Hematopoietic multipotent progenitor cell treated with erythropoietin and hydrocortisone succinate and interleukin-3 and kit ligand, for 4 days (in vitro differentiated cells): ENCODE data around the gene CACYBP.
A peak's percentile ranks its signal among the peaks of the same experiment; 100 is the strongest.

Source experiments
- DNase-seq: peaks from one replicate; pipeline ENCODE4 v3.0.0-alpha.2; 2015

CACYBP gene

GRCh38 chr1:174999936-175000696 lies at the start of gene CACYBP:
Gene CACYBP, plus strand, starts transcription at chr1:174999947. Its CDS starts 234 bp downstream, at chr1:175000181.
- DNase-seq, result peak; percentile 57

GRCh38 chr1:174953285-174954072 lies 46.3 kb upstream of the CACYBP start:
- no peak for DNase-seq

DNA sequence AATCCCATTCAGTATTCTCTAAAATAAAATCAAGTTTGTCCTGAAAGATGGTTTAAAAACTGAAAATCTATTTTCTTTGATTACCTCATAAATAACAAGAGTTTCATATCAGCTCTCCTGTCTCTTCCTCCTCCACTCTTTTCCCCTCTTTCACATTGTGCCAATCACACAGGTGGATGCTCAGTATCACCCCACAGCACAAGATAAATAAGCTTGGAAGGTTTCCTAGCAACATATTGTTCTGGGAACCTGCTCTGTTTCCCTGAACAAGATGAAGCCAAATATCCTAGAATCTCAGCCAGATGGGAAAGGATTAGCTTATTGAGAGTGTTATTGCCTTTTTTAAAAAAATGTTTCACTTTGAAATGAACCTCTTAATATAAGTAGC lies 45.7 kb upstream of the CACYBP start:
- no peak for DNase-seq

- no peak for DNase-seq
These were observed 44.8 kb upstream of the CACYBP start for GRCh38 chr1:174954671-174955669.

DNA sequence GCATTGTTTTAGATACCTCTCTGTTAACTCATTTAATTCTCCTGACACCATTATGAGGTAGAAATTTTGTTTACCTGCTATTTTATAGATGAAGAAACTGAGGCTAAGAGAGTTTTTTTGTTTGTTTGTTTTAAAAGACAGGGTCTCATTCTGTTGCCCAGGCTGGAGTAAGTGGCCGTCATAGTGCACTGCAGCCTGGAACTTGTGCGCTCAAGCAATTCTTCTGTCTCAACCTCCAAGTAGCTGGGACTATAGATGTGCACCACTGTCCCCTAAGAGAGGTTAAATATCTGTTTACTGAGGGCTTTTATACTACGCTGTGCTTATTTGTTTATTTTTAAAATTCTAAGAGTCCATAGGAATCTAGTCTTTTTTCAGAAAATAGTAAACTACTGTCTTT lies 43.7 kb upstream of the CACYBP start:
- no peak for DNase-seq

DNA sequence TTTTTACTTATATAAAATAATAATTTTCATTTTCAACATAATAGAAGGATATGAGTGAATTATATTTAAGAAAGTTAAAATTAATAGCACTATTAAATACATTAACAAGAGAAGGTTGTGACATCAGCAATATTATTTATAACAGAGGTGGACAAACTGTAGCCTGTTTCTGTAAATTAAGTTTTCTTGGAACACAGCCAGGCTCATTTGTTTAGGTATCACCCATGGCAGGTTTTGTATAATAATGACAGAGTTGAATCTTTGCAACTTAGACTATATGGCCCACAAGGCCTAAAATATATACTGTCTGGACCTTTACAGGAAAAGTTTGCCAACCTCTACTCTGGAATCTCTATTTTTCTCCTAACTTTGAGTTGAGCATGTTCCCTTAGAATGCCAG lies 42.8 kb upstream of the CACYBP start:
- DNase-seq, result no peak

DNA sequence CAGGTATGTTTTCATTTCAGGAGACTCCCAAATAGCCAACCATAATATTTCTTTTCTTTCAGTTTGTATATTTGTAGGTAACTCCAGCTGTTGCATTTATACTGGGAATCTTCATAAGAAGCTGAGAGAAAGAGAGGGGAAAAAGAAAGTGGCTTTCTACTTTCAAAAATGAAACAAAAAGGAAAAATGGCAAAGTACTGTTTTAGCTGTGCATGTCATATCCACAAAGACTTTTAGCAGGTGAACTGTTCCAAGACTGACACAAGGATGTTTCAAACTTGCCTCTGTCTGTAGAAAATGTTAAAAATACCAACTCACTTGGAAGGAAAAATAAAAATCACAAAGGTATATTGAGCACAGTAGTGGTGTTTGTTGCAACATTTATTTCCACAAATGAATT lies 41.9 kb upstream of the CACYBP start:
- DNase-seq, result no peak

- peak; percentile 58 for DNase-seq
These were observed 41.4 kb upstream of the CACYBP start for GRCh38 chr1:174958396-174958795.

- DNase-seq, result no peak
These were observed 39.4 kb upstream of the CACYBP start for GRCh38 chr1:174960362-174960761.

DNA sequence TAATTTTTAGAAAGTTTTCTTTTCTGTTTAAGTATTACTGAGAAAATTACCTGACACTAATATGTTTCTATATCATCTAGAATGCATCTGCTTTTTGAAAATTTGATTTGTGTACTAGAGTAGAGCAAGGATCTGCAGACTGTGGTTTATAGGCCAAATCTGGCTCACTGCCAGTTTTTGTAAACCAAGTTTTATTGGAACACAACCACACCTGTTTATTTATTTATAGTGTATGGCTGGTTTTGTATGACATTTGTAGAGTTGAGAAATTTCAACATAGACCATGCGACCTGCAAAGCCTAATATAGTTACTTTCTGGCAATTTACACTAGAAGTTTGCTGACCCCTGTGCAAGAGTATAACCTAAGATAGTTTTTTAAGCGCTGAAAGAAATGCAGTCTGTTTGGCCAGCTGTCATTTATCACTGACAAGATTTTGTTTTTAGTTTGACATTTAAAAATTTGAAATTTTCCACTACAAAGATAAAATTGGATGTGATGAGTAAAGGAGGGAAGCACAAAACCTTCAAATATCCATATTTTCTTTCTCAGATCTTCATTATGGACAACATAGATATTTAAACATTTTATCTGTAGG lies 36.1 kb upstream of the CACYBP start:
- DNase-seq, result peak; percentile 52

- peak; percentile 89 for DNase-seq
These were observed 35.3 kb upstream of the CACYBP start for GRCh38 chr1:174964261-174964971.

- peak; percentile 44 for DNase-seq
These were observed 34.8 kb upstream of the CACYBP start for GRCh38 chr1:174964972-174965361.

- peak; percentile 52 for DNase-seq
These were observed 34.3 kb upstream of the CACYBP start for GRCh38 chr1:174965362-174966007.

- DNase-seq, result no peak
These were observed 33.7 kb upstream of the CACYBP start for GRCh38 chr1:174966008-174966572.

DNA sequence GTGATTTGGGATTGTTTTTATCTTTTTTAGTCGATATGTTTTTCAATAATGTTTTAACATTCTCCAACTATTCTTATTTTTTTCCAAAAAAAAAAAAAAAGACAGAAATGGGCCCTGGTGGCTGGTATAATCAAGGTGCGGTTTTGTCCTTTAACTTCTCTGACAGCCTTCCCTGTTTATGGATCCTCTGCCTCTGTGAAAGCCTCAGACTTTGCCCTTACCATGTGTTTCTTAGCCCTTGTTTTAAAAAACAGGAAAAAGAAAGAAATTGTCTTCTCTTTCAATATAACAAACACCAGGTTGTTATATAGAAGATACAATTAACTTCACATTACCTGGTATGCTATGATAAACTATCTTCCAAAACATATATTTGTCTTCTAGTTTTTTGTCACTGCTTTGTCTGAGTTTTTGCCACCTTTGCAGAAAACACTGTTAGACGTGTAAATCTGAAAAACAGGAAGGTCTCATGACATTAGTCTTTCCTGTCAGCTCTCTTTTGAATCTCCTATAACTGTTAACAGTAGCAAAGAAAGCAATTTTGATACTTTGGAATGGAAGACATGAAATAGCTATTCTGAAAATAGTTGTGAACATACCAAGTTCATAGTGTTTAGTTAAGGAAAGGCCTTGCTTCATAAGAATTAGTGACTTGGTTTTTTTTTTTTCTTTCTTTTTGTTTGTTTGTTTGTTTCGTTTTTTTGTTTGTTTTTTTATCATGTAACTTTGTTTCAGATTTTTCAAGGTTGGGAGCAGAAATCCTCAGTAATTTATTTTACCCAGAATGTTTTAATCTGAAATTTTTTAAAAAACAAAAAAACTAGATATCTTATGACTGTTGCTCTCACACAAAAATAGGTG lies 31.7 kb upstream of the CACYBP start:
- no peak for DNase-seq

DNA sequence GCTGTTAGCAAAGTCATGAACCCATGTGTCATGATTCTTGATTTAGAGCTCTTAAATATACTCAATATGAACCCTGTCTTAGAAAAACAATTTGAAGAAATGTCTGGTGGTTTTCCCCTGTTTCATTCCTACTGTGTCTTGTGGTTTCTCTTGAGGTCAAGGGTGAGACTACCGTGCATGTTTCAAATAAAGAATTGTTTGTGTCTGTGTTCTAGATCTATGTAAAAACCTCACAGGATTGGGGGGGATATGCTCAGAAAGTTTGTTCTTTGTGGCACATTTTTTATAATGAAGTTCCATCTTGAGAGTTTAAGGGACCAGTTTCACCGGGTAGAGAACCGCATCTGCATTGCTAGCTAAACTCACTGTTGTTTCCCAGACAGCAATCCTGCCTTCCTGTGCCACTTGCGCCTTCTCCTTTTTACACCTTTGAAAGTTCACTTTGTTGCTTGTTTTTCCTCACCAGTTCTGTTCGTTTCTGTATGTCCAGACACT lies 30.9 kb upstream of the CACYBP start:
- DNase-seq, result peak; percentile 66

DNA sequence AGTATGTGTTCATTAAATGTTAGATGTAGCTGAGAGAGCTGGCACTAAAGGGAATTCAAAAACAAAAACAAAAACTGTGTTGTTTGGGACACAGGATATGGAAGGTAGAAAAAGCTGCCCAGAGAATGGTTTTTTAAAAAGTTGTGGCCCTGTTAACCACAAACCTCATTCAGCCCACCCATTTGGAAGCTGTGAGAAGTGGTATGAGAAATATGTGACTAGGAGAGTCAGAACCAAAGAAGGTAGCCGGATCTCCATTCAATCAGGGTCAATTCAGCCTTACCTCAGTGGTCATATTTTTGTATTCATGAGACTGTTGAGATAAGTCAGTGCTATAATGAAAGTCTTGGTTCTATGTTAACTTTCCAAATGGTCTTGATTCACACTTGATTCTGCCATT lies 29.8 kb upstream of the CACYBP start:
- no peak for DNase-seq

DNA sequence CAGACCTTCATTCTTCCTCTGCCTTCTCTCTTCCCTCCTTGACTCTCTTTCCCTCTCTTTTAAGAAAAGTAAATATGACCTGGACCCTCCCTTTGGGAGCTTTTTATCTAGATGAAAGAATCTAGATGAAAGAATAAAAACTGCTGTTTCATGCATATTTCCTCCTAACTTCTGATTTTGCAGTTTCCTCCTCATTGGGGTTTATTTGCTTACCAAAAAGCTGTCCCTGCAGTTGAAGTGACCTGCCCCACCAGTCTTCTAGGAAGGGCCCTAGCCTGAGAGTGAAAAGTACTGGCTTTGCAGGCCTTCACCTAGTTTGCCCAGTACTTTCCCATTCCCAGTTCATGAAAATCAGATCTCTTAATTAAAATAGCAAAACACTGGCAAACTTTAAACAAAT lies 28.3 kb upstream of the CACYBP start:
- DNase-seq, result no peak

GRCh38 chr1:174971902-174972301 lies 27.8 kb upstream of the CACYBP start:
- DNase-seq, result no peak

DNA sequence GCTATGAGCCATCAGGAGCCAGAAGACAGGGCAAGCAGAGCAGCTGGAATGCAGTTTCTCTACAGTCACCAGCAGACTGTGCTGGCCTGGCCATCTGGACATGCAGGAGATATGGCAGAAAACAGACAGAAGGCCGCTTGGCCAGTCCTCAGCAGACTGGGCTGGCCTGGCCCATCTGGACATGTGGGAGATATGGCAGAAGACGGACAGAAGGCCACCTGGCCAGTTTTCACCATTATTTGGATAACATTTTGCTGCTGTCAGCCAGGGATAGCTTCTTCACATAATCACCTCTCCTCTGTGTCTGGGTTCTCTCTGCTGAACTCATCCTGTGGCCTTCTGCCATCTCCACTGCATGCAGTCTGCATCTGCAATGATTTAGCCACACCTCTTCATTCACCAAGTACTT lies 25.0 kb upstream of the CACYBP start:
- no peak for DNase-seq
